SKM-1 treated with dmso at 0.1 percent for 144 hours (cell line): ENCODE data around the gene BRI3.

Source experiments
- DNase-seq: peaks from one replicate; lab custom pipeline; 2025; ENCODE audit not compliant: unreplicated experiment; lab: John Stamatoyannopoulos, UW

Gene BRI3

GRCh38 chr7:98286093-98286539 is 4.6 kb downstream of the BRI3 start:
- DNase-seq = peak; percentile 39

- no peak for DNase-seq
Observed at GRCh38 chr7:98286701-98287485, 5.4 kb downstream of the BRI3 start.

DNA sequence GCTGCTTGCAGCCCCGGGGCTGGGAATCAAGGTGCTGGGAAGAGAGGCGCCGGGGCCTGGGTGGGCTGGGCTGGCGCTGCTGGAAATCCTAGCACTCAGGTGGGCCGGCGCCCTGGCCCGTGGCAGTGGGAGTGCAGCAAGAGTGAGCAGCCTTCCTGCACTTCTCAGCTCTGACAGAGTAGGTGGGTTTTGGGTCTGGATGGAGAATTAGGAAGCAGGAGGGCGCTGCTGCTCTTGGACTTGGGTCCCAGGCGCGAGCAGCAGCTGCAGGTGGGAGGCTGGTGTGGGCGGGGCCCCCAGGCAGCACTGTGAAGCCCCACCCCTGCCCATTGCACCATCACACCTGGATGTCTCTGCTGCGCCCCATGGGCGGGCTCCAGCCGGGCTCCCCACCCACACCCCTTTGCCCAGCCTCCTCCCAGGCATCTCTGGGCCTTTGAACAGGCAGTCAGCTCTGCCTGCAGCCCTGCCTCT is 6.0 kb downstream of the BRI3 start:
- DNase-seq = no peak

- peak; percentile 11 for DNase-seq
Observed at GRCh38 chr7:98288064-98288823, 6.8 kb downstream of the BRI3 start.

DNA sequence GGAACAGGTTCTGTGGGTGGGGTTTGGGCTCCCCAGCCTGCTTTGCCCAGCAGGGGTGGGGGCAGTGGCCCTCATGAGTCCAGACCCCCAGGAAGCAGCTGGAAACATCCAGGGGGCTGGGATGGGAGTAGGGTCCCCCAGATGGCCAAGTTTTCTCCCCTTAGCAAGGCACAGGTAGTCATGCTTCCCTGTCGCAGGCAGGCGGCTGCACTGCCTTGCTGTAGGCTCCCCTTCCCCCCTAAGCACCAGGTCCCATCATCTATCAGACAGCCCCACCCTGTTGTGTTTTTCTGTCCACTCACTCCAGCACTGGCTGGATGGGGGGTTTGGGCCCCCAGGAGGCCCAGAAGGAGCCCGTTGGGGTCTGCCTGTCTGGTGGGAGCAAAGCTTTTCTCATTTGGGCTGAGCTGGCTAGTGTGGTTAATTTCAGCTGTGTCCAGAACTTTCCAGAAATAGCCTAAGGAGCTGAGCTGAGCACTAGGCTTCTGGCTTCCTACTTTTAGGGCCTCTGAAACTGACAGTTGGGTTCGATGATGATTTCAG is 7.9 kb downstream of the BRI3 start:
- no peak for DNase-seq

GRCh38 chr7:98291717-98292116 is 10.2 kb downstream of the BRI3 start:
- no peak for DNase-seq

DNA sequence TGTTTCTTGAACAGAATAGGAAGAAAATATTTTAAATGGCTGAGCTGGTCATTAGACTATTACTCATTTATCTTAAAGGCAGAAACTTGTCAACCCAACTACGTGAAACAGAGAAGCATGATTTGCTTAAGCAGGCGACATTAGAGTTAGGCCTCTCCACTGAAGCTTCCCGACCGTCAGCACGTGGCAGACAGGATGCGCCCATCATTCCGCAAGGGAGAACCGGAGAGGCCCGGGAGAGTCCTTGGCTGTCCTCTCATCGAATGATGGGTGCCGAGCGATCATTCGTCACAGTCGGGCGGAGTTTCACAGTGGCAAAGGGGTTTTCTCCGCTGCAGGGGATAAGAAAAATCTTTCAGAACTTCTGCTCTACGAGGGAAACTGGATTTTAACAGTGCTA is 11.8 kb downstream of the BRI3 start:
- no peak for DNase-seq

DNA sequence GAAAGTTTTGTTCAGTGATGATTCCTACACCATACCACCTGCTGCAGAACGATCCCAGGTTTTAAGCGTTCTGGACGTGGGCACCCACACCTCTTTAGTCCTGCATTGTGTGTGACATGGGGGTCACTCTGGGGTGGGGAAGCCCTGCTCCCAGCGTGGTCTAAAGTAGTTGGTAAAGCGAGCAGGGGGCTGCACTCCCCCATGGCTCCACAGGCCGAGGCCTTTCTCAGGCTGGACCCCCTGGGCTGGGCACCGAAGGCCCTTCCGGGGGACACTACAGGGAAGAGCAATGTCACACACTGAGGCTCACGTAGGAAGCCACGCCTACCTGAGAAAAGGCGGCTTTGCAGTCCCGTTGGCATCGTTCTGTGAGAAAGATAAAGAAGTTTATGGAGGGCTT is 12.3 kb downstream of the BRI3 start:
- DNase-seq = no peak

- no peak for DNase-seq
Observed at GRCh38 chr7:98294326-98294725, 12.8 kb downstream of the BRI3 start.

- DNase-seq = no peak
Observed at GRCh38 chr7:98294798-98295382, 13.4 kb downstream of the BRI3 start.

GRCh38 chr7:98295467-98296192 is 14.1 kb downstream of the BRI3 start:
- no peak for DNase-seq

GRCh38 chr7:98296833-98297232 is 15.3 kb downstream of the BRI3 start:
- no peak for DNase-seq

GRCh38 chr7:98297626-98298286 is 16.3 kb downstream of the BRI3 start:
- no peak for DNase-seq

DNA sequence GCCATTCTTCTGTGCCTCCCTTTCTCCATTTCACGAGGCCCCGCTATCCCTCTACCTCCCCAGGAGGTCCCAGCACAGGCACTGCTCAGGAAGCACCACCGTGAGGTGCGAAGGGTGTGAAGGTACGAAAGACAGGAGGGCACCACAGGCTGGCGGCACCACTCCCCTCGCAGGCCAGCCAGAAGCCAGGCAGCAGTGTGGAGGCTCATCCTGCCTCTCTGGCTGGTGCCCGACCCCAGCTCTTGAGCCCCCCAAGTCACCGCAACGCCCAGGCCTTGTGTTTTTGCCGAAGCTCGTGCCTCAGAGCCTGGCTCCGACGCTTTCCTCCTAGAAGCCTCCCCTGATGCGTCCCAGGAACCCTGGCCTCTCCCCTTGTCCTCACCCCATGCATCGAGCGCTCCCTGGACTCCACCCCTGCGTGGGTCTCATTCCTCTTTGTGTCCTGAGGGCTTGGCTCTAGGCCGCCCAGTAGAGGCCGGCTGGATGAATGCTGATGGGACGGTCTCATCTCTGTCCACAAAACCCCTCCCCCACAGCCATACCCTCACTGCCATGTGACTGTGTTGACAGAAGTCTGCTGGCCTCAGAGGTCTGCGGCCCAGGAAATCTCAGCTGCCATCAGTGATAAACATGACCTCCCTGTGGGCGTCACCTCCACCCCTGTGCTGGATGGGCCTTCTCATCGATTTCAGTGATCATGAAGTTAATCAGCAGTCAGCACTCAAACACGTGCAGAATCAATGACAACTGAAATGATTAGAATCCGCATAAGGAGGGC is 19.3 kb downstream of the BRI3 start:
- DNase-seq = no peak

GRCh38 chr7:98301693-98302470 is 20.4 kb downstream of the BRI3 start:
- no peak for DNase-seq

GRCh38 chr7:98303176-98303865 is 21.8 kb downstream of the BRI3 start:
- DNase-seq = no peak

- DNase-seq = no peak
Observed at GRCh38 chr7:98303906-98304305, 22.4 kb downstream of the BRI3 start.

GRCh38 chr7:98305951-98306535 is 24.6 kb downstream of the BRI3 start:
- no peak for DNase-seq
